Natural killer cell (primary cell): ENCODE data around the gene MAOA. TPM values are rescaled to one million over a fixed set of nuclear protein-coding genes. Genes with fewer than 3 reads are reported as not detected.

Experiments
- ATAC-seq, 3 donors: fragments of 150-1000 bp in 2 of 3; fragments of 200-7000 bp in 1 of 3; cut with Tn5 transposase; 1 replicate in 1 of 3; 2 replicates in 2 of 3; pipeline ENCODE4 v1.10.0; 2021; ENCODE audit warnings: mild to moderate bottlenecking in 2 of 3, moderate library complexity in 2 of 3
- DNase-seq, 2 donors: peaks; one replicate each; pipeline versions ENCODE4 v3.0.0 to v3.0.0-alpha.2; 2013 to 2021; ENCODE audit warnings: mixed read lengths in 1 of 2
- H3K27ac ChIP-seq: one replicate; pipeline ENCODE4 v1.5.1; 2013; ENCODE audit warnings: mild to moderate bottlenecking, low read length
- H3K27me3 ChIP-seq: one replicate; pipeline ENCODE4 v1.6.1; 2013; ENCODE audit warnings: low read length; ENCODE audit not compliant: control insufficient read depth, insufficient read depth
- H3K36me3 ChIP-seq: one replicate; pipeline ENCODE4 v1.6.1; 2013; ENCODE audit warnings: low read length; ENCODE audit not compliant: control insufficient read depth, insufficient read depth
- H3K4me1 ChIP-seq: one replicate; pipeline ENCODE4 v1.6.1; 2013; ENCODE audit warnings: low read length; ENCODE audit not compliant: control insufficient read depth, insufficient read depth
- H3K4me3 ChIP-seq: one replicate; pipeline ENCODE4 v1.5.1; 2013; ENCODE audit warnings: low read length
- H3K9me3 ChIP-seq: one replicate; pipeline ENCODE4 v1.6.1; 2013; ENCODE audit warnings: low read length; ENCODE audit not compliant: control insufficient read depth, insufficient read depth
- H3K27ac Mint-ChIP-seq, 2 donors: one replicate each; pipeline ENCODE4 v1.8.0; 2022; ENCODE audit warnings: mild to moderate bottlenecking in 2 of 2, mixed read lengths in 2 of 2, moderate library complexity in 1 of 2
- H3K27me3 Mint-ChIP-seq, 2 donors: one replicate each; pipeline ENCODE4 v1.8.0; 2022; ENCODE audit warnings: low read depth in 2 of 2, mixed read lengths in 2 of 2
- H3K36me3 Mint-ChIP-seq: one replicate; pipeline ENCODE4 v1.8.0; 2022; ENCODE audit warnings: mixed read lengths
- H3K4me1 Mint-ChIP-seq, 2 donors: one replicate each; pipeline ENCODE4 v1.8.0; 2022; ENCODE audit warnings: mixed read lengths in 2 of 2
- H3K4me3 Mint-ChIP-seq: one replicate; pipeline ENCODE4 v1.8.0; 2022; ENCODE audit warnings: mild to moderate bottlenecking, moderate library complexity, mixed read lengths
- H3K9me3 Mint-ChIP-seq, 2 donors: one replicate each; pipeline ENCODE4 v1.8.0; 2022; ENCODE audit warnings: mixed read lengths in 2 of 2
- WGBS: methylation state at CpG from one replicate; pipeline ENCODE4 v1.1.7; 2013; ENCODE audit warnings: missing lambda C conversion rate; ENCODE audit not compliant: insufficient coverage; 5-methylcytosine and 5-hydroxymethylcytosine counted together
- intact Hi-C: fragments of 100-400 bp; cut with micrococcal nuclease; formaldehyde crosslinking; loops from one replicate; pipeline ENCODE4 v1.14.2; 2022
- total RNA-seq, 4 donors: library from RNA; stranded (reverse); fragments of 120-200 nt in 1 of 4; gene quantifications; one replicate each; pipeline versions ENCODE4 v1.2.3 to v1.2.4, GENCODE V29; 2013 to 2022
- TF ChIP-seq, protein P1 (sequence below): fragments of 200-600 bp; IDR thresholded peaks from one replicate; pipeline ENCODE4 v1.8.0; 2022; ENCODE audit warnings: antibody characterized with exemption

Gene MAOA
- total RNA-seq, 3 donors from 2014 or later (not counting 1 experiment from before 2014, with no cell fraction given), result 0.05 TPM; not detected in 2

GRCh38 chrX:43758044-43758443 is 101.9 kb downstream of the MAOA start:
- no peak overlapping the region for H3K4me3 Mint-ChIP-seq
- 73% methylated on average over 7 of the region's 7 CpGs for WGBS
- H3K36me3 ChIP-seq, result no peaks in the 10 kb centered on the region
- H3K27ac Mint-ChIP-seq, result no peak overlapping the region
- H3K4me3 ChIP-seq, result no peak overlapping the region
- H3K27me3 ChIP-seq, result no peaks in the 10 kb centered on the region
- no peaks in the 10 kb centered on the region for H3K9me3 Mint-ChIP-seq
- intact Hi-C loops, result no loop called here
- peaks cover 0 to 13% of the 10 kb centered on the region in 2 donors for H3K27me3 Mint-ChIP-seq
- H3K9me3 ChIP-seq, result no peaks in the 10 kb centered on the region
- no peaks in the 10 kb centered on the region for H3K4me1 Mint-ChIP-seq
- no peaks in the 10 kb centered on the region for H3K36me3 Mint-ChIP-seq
- no peaks in the 10 kb centered on the region for H3K4me1 ChIP-seq
- H3K27ac ChIP-seq, result no peak overlapping the region
- TF ChIP-seq, protein P1, sequence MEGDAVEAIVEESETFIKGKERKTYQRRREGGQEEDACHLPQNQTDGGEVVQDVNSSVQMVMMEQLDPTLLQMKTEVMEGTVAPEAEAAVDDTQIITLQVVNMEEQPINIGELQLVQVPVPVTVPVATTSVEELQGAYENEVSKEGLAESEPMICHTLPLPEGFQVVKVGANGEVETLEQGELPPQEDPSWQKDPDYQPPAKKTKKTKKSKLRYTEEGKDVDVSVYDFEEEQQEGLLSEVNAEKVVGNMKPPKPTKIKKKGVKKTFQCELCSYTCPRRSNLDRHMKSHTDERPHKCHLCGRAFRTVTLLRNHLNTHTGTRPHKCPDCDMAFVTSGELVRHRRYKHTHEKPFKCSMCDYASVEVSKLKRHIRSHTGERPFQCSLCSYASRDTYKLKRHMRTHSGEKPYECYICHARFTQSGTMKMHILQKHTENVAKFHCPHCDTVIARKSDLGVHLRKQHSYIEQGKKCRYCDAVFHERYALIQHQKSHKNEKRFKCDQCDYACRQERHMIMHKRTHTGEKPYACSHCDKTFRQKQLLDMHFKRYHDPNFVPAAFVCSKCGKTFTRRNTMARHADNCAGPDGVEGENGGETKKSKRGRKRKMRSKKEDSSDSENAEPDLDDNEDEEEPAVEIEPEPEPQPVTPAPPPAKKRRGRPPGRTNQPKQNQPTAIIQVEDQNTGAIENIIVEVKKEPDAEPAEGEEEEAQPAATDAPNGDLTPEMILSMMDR, result no peak
- no peak for DNase-seq
- no peak for ATAC-seq

GRCh38 chrX:43785930-43786591 is 130.0 kb downstream of the MAOA start:
- 100% methylated on average over 3 of the region's 5 CpGs for WGBS
- Histone ChIP-seq H3K9me3 (no peaks in the 10 kb centered on the region), H3K27me3 (no peaks in the 10 kb centered on the region), H3K27ac (no peak overlapping the region), H3K36me3 (no peaks in the 10 kb centered on the region), H3K4me1 (no peaks in the 10 kb centered on the region), H3K4me3 (no peak overlapping the region)
- Mint-ChIP-seq H3K4me1 (no peaks in the 10 kb centered on the region), H3K9me3 (no peaks in the 10 kb centered on the region), H3K36me3 (no peaks in the 10 kb centered on the region), H3K4me3 (no peak overlapping the region), H3K27ac (no peak overlapping the region), H3K27me3 (peaks cover 11 to 48% of the 10 kb centered on the region in 2 donors)
- intact Hi-C loops, result no loop called here
- TF ChIP-seq, protein P1, result no peak
- DNase-seq, result no peak
- ATAC-seq, result no peak

Other genes with a start within 250 kb of the MAOA start
- under 1 TPM in 1 of 3 donors, not detected in 2; 0.26 TPM for gene MAOB, start 226.2 kb downstream of the MAOA start, total RNA-seq